Activated T-helper 2 cell treated with anti-CD3 and anti-CD28 coated beads, Interferon-gamma antibody, Interleukin-2, Interleukin-4, amounts not matched to agents 10 μg/mL and 5 μg/mL and 100 μg/mL, durations not matched to agents 14 hours and 24 hours and 36 hours (primary cell): ENCODE measurements around the gene SLC30A4. TPM values are rescaled to one million over a fixed set of nuclear protein-coding genes. Genes with fewer than 3 reads are reported as not detected.
A peak's percentile ranks its signal among the peaks of the same experiment; 100 is the strongest.
"Not testable (repeated sequence)": the region's sequence is repeated elsewhere in the genome, so short reads cannot be mapped to it uniquely, and the experiment has no call there.

Experiments
- DNase-seq: peaks from one replicate; pipeline ENCODE4 v3.0.0; 2021; ENCODE audit warnings: low spot score
- H3K27ac Mint-ChIP-seq: one replicate; pipeline ENCODE4 v1.8.0; 2021; ENCODE audit warnings: mixed read lengths
- H3K27me3 Mint-ChIP-seq: one replicate; pipeline ENCODE4 v1.8.0; 2021; ENCODE audit warnings: low read depth, mixed read lengths
- H3K36me3 Mint-ChIP-seq: one replicate; pipeline ENCODE4 v1.8.0; 2021; ENCODE audit warnings: low read depth, mixed read lengths
- H3K4me1 Mint-ChIP-seq: one replicate; pipeline ENCODE4 v1.8.0; 2021; ENCODE audit warnings: low read depth, mixed read lengths
- H3K4me3 Mint-ChIP-seq: one replicate; pipeline ENCODE4 v1.8.0; 2021; ENCODE audit warnings: low read depth, mild to moderate bottlenecking, moderate library complexity, mixed read lengths
- H3K9me3 Mint-ChIP-seq: one replicate; pipeline ENCODE4 v1.8.0; 2021; ENCODE audit warnings: mixed read lengths
- intact Hi-C: fragments of 100-400 bp; cut with micrococcal nuclease; formaldehyde crosslinking; loops from one replicate; pipeline ENCODE4 v1.15.1; 2023
- total RNA-seq: library from RNA; stranded (reverse); gene quantifications from 2 replicates; pipeline ENCODE4 v1.2.3, GENCODE V29; 2022

Gene SLC30A4
- total RNA-seq, 1 donor from 2014 or later, result 1.0 TPM

DNA sequence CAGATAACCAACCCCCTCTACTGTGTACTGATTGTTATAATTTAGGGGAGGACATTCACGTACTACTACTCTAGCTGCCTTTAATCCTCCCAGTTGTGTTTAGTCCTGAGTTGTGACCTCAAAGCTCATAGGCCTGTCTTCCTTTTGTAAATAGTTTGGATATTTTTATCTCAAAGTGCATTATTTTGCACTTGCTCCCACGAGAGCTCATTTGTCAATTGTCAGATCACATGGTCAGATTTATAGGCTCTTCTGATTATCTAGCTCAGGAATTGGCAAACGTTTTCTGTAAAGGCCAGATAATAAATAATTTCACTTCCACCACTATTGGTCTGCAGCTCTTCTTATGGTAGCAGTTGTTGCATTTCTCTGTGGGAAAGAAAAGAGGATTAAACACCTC is 14.4 kb upstream of the SLC30A4 start:
- H3K27me3 Mint-ChIP-seq, result peaks cover 14% of the 10 kb centered on the region
- intact Hi-C loops, result no loop called here
- H3K27ac Mint-ChIP-seq, result no peak overlapping the region
- H3K4me1 Mint-ChIP-seq, result no peaks in the 10 kb centered on the region
- H3K4me3 Mint-ChIP-seq, result no peak overlapping the region
- DNase-seq, result no peak
- no peaks in the 10 kb centered on the region for H3K36me3 Mint-ChIP-seq
- no peaks in the 10 kb centered on the region for H3K9me3 Mint-ChIP-seq

- Mint-ChIP-seq H3K27ac (no peak overlapping the region), H3K36me3 (no peaks in the 10 kb centered on the region), H3K9me3 (no peaks in the 10 kb centered on the region), H3K4me1 (no peaks in the 10 kb centered on the region), H3K27me3 (peaks cover 14% of the 10 kb centered on the region), H3K4me3 (no peak overlapping the region)
- no peak for DNase-seq
- intact Hi-C loops, result no loop called here
Measured at GRCh38 chr15:45535486-45536042, 13.0 kb upstream of the SLC30A4 start.

- intact Hi-C loops, result no loop called here
- Mint-ChIP-seq H3K4me1 (no peaks in the 10 kb centered on the region), H3K4me3 (no peak overlapping the region), H3K9me3 (no peaks in the 10 kb centered on the region), H3K27me3 (peaks cover 14% of the 10 kb centered on the region), H3K27ac (no peak overlapping the region), H3K36me3 (no peaks in the 10 kb centered on the region)
- no peak for DNase-seq
Measured at GRCh38 chr15:45534821-45535220, 12.3 kb upstream of the SLC30A4 start.

GRCh38 chr15:45532892-45533291 is 10.3 kb upstream of the SLC30A4 start:
- H3K4me3 Mint-ChIP-seq, DNase-seq, intact Hi-C loops, H3K9me3 Mint-ChIP-seq, H3K4me1 Mint-ChIP-seq, H3K36me3 Mint-ChIP-seq, H3K27ac Mint-ChIP-seq: not testable (repeated sequence)
- H3K27me3 Mint-ChIP-seq, result peaks cover 17% of the 10 kb centered on the region

- H3K27ac Mint-ChIP-seq, result no peak overlapping the region
- no peak for DNase-seq
- no peaks in the 10 kb centered on the region for H3K36me3 Mint-ChIP-seq
- peaks cover 20% of the 10 kb centered on the region for H3K27me3 Mint-ChIP-seq
- intact Hi-C loops, result no loop called here
- no peak overlapping the region for H3K4me3 Mint-ChIP-seq
- no peaks in the 10 kb centered on the region for H3K9me3 Mint-ChIP-seq
- no peaks in the 10 kb centered on the region for H3K4me1 Mint-ChIP-seq
Measured at GRCh38 chr15:45529613-45530012, 7.1 kb upstream of the SLC30A4 start.

GRCh38 chr15:45527086-45527485 is 4.5 kb upstream of the SLC30A4 start:
- Mint-ChIP-seq H3K27me3 (peaks cover 30% of the 10 kb centered on the region), H3K4me3 (no peak overlapping the region), H3K4me1 (peaks cover 6% of the 10 kb centered on the region), H3K27ac (no peak overlapping the region), H3K36me3 (no peaks in the 10 kb centered on the region), H3K9me3 (no peaks in the 10 kb centered on the region)
- intact Hi-C loops, result no loop called here
- no peak for DNase-seq

GRCh38 chr15:45523166-45523460 is 558 bp upstream of the SLC30A4 start:
- peaks cover 19% of the 10 kb centered on the region for H3K4me1 Mint-ChIP-seq
- DNase-seq, result no peak
- peaks cover 31% of the 10 kb centered on the region for H3K27me3 Mint-ChIP-seq
- no peaks in the 10 kb centered on the region for H3K36me3 Mint-ChIP-seq
- H3K27ac Mint-ChIP-seq, result peak overlapping the region; percentile 45
- no peaks in the 10 kb centered on the region for H3K9me3 Mint-ChIP-seq
- intact Hi-C loops, result loop anchor here (2.0 to 5.0 kb wide), 2 partner anchors 64 to 89 kb away; no protein-coding TSS in a partner anchor
- H3K4me3 Mint-ChIP-seq, result peak overlapping the region; percentile 83

DNA sequence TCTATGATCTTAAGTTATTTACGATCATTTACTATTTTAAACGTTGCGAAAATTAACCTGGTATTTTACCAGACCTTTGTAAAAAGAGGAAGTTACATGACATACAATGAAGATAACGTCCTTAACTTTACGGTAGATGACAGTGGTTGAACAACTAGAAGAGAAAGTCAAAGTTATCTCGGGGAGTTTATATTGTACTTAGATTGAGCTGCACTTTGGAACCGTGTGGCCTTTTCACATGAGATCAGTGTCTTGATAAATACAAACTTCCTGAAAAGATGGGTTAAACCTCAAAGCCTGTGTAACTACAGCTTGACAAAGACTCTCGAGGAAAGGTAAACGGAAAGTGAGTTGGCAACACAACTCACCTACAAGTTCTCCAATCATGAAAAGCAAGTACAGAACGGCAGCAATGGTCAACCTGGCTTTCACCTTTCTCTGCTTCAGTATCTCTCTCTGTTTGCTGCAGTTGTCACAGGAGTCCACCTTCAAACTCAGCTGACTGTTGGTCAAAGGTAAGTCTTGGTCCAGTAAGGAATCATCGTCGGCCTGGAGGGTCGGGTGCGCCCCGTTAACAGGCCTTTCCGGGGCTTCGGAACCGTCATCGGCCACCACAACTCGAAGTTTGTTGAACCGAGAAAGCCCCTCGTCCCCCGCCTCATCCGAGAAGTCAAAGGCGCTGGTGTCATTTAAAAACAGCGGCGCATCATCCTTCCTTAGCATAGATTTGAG is 793 bp downstream of the SLC30A4 start:
- no peaks in the 10 kb centered on the region for H3K36me3 Mint-ChIP-seq
- H3K4me1 Mint-ChIP-seq, result peaks cover 19% of the 10 kb centered on the region
- no peak for DNase-seq
- no peaks in the 10 kb centered on the region for H3K9me3 Mint-ChIP-seq
- H3K27ac Mint-ChIP-seq, result peak overlapping the region; percentile 35
- peak overlapping the region; percentile 89 for H3K4me3 Mint-ChIP-seq
- H3K27me3 Mint-ChIP-seq, result peaks cover 29% of the 10 kb centered on the region
- intact Hi-C loops, result loop anchor here (2.0 to 5.0 kb wide), 2 partner anchors 63 to 91 kb away; no protein-coding TSS in a partner anchor

DNA sequence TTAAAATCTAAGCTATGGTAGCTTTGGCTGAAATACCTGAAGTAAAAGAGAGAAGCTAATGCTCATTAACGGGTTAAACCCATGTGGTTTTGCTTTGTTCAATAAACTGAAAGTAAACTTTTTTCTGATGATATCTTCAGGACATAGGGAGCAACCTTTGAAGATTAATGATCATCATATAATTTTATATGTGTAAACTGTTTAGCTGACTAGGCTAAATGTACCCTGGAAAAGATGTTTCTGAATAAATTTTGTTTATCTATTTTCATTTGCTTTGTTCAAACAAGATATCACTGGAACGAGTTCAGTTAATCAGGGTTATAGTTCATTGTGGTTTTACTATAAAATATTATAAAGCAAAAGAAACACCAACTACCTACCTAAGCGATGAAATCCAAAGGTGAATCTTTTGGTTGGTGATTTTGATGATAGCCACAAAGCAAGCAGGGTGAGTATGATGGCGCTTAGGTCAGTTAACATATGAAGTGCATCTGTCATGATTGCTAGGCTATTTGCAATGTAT is 11.7 kb downstream of the SLC30A4 start:
- no peaks in the 10 kb centered on the region for H3K9me3 Mint-ChIP-seq
- intact Hi-C loops, result no loop called here
- H3K27ac Mint-ChIP-seq, result no peak overlapping the region
- H3K4me3 Mint-ChIP-seq, result no peak overlapping the region
- DNase-seq, result no peak
- peaks cover 2% of the 10 kb centered on the region for H3K27me3 Mint-ChIP-seq
- H3K36me3 Mint-ChIP-seq, result no peaks in the 10 kb centered on the region
- no peaks in the 10 kb centered on the region for H3K4me1 Mint-ChIP-seq

DNA sequence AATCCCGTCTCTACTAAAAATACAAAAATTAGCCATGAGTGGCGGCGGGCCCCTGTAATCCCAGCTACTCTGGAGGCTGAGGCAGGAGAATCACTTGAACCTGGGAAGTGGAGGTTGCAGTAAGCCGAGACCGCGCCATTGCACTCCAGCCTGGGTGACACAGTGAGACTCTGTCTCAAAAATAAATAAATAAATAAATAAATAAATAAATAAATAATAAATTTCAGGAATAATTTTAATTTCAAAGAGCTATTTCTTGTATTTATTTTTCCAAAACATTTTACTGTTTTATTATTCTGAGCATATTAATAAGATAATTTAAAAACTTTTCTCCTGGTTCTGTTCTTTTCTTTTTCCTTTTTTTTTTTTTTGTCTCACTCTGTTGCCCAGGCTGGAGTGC is 15.4 kb downstream of the SLC30A4 start:
- H3K27ac Mint-ChIP-seq, H3K4me1 Mint-ChIP-seq, intact Hi-C loops, DNase-seq, H3K9me3 Mint-ChIP-seq, H3K4me3 Mint-ChIP-seq, H3K36me3 Mint-ChIP-seq, H3K27me3 Mint-ChIP-seq: not testable (repeated sequence)

GRCh38 chr15:45499426-45499825 is 23.1 kb downstream of the SLC30A4 start:
- H3K27me3 Mint-ChIP-seq, result no peaks in the 10 kb centered on the region
- intact Hi-C loops, result no loop called here

GRCh38 chr15:45498701-45499100 is 23.9 kb downstream of the SLC30A4 start:
- H3K27me3 Mint-ChIP-seq, result peaks cover 2% of the 10 kb centered on the region
- no peaks in the 10 kb centered on the region for H3K9me3 Mint-ChIP-seq
- DNase-seq, result no peak
- intact Hi-C loops, result no loop called here
- no peaks in the 10 kb centered on the region for H3K4me1 Mint-ChIP-seq
- no peaks in the 10 kb centered on the region for H3K36me3 Mint-ChIP-seq
- H3K4me3 Mint-ChIP-seq, result no peak overlapping the region
- no peak overlapping the region for H3K27ac Mint-ChIP-seq

More at GRCh38 chr15:45499426-45499825, 23.1 kb downstream of the SLC30A4 start:
- Mint-ChIP-seq H3K36me3 (no peaks in the 10 kb centered on the region), H3K9me3 (no peaks in the 10 kb centered on the region), H3K4me3 (no peak overlapping the region), H3K27ac (no peak overlapping the region), H3K4me1 (no peaks in the 10 kb centered on the region)
- DNase-seq, result no peak

GRCh38 chr15:45497261-45497660 is 25.3 kb downstream of the SLC30A4 start:
- no peak for DNase-seq
- Mint-ChIP-seq H3K27me3 (peaks cover 2% of the 10 kb centered on the region), H3K4me3 (no peak overlapping the region), H3K4me1 (no peaks in the 10 kb centered on the region), H3K9me3 (no peaks in the 10 kb centered on the region), H3K36me3 (no peaks in the 10 kb centered on the region), H3K27ac (no peak overlapping the region)
- intact Hi-C loops, result no loop called here
